HL-60/S4 (cell line): ENCODE results near the gene TEAD2.

Experiments used
- in situ Hi-C: fragments of 300-500 bp; cut with MboI; formaldehyde crosslinking; loops from 2 replicates; pipeline ENCODE4 v1.14.3; 2022; ENCODE audit warnings: low sequenced_read_pairs

Gene TEAD2

GRCh38 chr19:49362048-49362928 is at the start of gene TEAD2:
TSS of gene TEAD2 (minus strand) at chr19:49362416. CDS start at chr19:49360075, 2,341 bp downstream.
- in situ Hi-C loops = no loop called here

GRCh38 chr19:49411681-49412326 is 49.6 kb upstream of the TEAD2 start:
- in situ Hi-C loops = no loop called here

- in situ Hi-C loops = no loop called here
These were observed 47.3 kb upstream of the TEAD2 start for GRCh38 chr19:49409441-49410029.

- in situ Hi-C loops = no loop called here
These were observed 46.7 kb upstream of the TEAD2 start for GRCh38 chr19:49408816-49409440.

GRCh38 chr19:49407482-49408015 is 45.3 kb upstream of the TEAD2 start:
- in situ Hi-C loops = no loop called here

- in situ Hi-C loops = no loop called here
These were observed 44.9 kb upstream of the TEAD2 start for GRCh38 chr19:49407079-49407478.

GRCh38 chr19:49403404-49404187 is 41.4 kb upstream of the TEAD2 start:
- in situ Hi-C loops = no loop called here

GRCh38 chr19:49400029-49400428 is 37.8 kb upstream of the TEAD2 start:
- in situ Hi-C loops = no loop called here

GRCh38 chr19:49398931-49399330 is 36.7 kb upstream of the TEAD2 start:
- in situ Hi-C loops = no loop called here

- in situ Hi-C loops = no loop called here
These were observed 35.9 kb upstream of the TEAD2 start for GRCh38 chr19:49398001-49398615.

GRCh38 chr19:49396738-49397505 is 34.7 kb upstream of the TEAD2 start:
- in situ Hi-C loops = no loop called here

- in situ Hi-C loops = no loop called here
These were observed 33.6 kb upstream of the TEAD2 start for GRCh38 chr19:49395581-49396407.

- in situ Hi-C loops = loop anchor here (5.0 kb wide), 1 partner anchor 33 kb away; the partner anchor contains the start of gene GFY
These were observed 31.7 kb upstream of the TEAD2 start for GRCh38 chr19:49393881-49394280.

- in situ Hi-C loops = loop anchor here (5.0 kb wide), 1 partner anchor 36 kb away; the partner anchor contains the start of gene GFY
These were observed 29.6 kb upstream of the TEAD2 start for GRCh38 chr19:49391581-49392399.

- in situ Hi-C loops = loop anchor here (5.0 kb wide), 1 partner anchor 36 kb away; the partner anchor contains the start of gene GFY
These were observed 28.7 kb upstream of the TEAD2 start for GRCh38 chr19:49390929-49391359.

GRCh38 chr19:49390131-49390928 is 28.1 kb upstream of the TEAD2 start:
- in situ Hi-C loops = loop anchor here (5.0 kb wide), 1 partner anchor 37 kb away; the partner anchor contains the start of gene GFY
